ENCODE measurements around the gene KREMEN1.
A peak's percentile ranks its signal among the peaks of the same experiment; 100 is the strongest.

KREMEN1 gene

DNA sequence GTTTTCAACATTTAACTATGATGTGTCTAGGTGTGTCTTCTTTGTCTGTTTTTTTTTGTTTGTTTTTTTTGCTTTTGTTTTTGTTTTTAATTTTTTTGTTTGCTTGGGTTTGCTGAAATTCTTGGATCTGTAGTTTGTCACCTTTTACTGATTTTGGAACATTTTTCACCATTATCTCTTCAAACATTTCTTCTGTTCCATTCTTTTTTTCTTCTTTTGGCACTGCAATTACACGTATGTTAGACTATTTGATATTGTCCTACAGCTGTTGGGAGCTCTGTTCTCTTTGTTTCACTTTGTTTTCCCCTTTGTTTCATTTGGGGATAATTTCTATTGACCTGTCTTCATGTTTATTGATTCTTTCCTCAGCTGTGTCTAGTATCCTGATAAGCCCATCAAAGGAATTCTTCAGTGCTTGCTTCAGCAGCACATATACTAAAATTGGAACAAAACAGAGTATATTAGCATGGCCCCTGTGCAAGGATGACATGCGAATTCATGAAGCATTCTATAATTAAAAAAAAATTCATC is 60.8 kb downstream of the KREMEN1 start:
- DNase-seq (ENCODE audit: low spot score): no peak

DNA sequence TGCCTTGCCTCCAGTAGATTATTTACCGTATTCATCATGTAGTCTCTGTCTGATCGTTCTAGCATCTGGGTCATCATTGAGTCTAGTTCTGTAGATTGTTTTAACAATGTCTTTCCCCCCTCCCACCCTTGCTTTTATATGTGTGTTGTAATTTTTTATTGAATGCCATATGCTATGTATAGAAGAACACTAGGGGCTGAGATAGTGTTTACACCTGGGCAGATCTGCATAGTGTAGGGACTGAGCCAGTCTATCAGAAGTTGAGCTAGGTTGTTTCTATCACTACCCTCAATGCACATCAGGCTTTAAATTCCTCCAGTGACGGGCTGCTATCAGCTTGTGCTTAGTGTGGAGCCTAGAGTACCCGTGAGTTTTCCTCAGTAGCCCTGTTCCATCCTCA is 61.6 kb downstream of the KREMEN1 start:
- no peak for DNase-seq (ENCODE audit: low spot score)

DNA sequence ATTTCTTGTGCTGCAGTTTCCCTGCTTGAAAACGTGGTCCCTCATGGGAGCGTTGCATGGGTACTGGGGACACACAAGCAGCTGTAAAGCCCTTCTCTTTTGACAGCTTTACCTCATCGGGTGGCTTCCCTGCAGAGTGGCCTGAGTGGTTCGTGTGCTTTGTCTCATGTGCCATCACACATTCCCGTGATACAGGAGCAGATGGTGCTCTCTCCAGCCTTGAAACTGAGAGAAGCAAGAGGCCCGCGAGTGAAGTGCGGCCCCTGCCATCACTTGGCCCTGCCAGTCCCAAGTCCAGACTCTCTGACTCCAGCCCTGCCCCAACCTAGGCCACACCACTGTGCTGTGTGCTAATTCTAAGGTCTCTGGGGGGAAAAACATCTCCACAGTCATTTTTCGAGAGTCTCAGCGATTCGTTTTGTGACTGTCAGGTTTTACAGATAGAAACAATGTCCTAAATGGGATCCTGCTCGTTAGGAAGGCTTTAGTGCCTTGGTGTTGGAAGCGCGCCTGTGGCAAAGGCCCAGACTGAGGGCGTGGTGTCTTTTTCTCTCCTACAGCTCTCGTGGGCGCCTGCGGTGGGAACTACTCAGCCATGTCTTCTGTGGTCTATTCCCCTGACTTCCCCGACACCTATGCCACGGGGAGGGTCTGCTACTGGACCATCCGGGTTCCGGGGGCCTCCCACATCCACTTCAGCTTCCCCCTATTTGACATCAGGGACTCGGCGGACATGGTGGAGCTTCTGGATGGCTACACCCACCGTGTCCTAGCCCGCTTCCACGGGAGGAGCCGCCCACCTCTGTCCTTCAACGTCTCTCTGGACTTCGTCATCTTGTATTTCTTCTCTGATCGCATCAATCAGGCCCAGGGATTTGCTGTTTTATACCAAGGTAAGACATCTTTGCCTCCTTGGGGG is 64.2 kb downstream of the KREMEN1 start:
- DNase-seq (ENCODE audit: low spot score): no peak

DNA sequence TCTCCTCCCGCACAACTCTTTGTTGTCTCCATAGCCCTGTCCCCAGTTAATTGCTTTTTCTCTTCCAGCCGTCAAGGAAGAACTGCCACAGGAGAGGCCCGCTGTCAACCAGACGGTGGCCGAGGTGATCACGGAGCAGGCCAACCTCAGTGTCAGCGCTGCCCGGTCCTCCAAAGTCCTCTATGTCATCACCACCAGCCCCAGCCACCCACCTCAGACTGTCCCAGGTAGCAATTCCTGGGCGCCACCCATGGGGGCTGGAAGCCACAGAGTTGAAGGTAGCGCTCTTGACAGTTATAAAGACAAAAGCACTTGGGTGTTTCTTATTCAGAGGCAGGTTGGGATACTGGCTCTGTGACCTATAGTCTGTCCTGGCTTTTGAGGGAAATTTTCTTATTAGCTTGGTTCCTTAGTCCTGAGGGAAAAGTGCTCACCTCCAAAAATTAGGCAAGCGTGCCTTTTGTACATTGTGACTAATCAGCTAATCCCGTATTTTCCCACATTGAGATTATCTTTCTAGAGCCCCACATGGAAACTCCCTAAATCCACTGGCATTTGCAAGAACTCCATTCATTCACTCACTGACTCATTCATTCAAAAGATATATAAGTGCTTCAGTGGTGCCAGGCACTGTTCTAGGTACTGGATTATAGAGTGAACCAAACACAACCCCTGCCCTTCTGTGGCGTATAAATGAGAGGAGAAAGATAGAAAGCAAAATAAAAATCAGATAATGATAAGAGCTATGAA is 65.9 kb downstream of the KREMEN1 start:
- DNase-seq (ENCODE audit: low spot score): no peak

DNA sequence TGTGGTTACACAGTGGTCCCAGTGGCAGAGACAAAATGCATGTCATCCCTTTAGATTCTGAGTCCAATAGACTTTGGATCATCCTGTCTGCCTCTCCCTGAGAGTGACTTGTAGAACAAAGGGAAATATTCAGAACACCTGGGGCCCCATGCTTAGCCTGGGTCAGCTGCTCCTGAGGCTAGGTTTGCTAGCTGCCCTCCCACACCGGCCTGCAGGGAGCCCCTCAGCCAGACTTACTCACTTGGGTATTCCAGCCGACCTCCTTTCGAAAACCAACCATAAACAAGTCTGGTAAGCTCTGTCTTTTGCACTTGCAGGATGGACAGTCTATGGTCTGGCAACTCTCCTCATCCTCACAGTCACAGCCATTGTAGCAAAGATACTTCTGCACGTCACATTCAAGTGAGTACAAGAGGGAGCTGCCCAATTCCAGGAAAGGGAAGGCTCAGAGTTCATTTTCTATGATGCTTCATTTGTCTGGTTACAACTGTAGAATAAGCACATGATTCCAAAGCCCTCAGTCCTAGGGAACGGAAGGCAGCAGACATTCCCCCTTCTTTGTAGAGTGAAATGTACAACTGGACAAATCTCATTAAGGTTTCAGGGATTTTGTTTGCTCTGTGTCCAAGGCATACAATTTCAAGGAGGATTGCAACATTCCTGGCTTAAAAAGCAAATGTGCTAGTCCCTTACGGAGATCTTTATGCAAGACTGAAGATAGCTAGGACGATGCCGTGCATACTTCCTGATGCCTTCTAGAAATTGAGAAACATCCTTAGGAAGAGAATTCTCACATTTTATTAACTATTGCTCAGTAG is 67.3 kb downstream of the KREMEN1 start:
- DNase-seq (ENCODE audit: low spot score): no peak

DNA sequence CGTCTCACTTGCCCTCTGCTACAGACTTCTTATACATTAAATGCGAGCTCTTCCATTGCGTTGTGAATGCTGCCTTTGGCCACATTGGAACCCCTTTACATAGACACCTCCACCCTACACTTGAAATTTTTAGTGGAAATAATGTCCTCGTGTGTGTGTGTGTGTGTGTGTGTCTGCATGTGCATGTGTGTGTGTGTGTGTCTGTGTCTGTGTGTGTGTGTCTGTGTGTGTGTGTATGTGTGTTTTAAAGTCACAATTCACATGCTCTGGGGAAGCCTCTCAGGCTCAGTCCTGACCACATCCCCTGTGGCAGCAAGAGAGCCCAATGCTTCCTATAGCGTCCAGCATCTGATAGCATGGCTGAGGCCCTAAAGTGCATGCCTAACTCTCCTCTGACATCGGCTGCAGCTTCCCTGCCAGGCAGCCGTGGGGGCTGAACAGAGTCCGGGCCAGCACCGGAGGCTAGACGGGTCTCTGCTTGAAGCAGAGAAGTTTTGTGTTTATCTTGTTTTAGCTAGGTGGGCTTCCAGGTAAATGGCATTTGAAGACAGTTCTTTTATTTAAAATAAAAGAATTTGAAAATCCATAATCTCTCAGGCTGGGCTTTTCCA is 68.3 kb downstream of the KREMEN1 start:
- no peak for DNase-seq (ENCODE audit: low spot score)

DNA sequence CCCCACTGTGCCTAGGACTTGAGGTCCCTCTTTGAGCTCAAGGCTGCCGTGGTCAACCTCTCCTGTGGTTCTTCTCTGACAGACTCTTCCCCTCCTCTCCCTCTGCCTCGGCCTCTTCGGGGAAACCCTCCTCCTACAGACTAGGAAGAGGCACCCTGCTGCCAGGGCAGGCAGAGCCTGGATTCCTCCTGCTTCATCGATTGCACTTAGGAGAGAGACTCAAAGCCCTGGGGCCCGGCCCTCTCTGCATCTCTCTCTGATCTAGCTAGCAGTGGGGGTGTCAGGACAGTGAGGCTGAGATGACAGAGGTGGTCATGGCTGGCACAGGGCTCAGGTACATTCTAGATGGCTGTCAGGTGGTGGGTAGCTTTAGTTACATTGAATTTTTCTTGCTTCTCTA is 69.3 kb downstream of the KREMEN1 start:
- no peak for DNase-seq (ENCODE audit: low spot score)

DNA sequence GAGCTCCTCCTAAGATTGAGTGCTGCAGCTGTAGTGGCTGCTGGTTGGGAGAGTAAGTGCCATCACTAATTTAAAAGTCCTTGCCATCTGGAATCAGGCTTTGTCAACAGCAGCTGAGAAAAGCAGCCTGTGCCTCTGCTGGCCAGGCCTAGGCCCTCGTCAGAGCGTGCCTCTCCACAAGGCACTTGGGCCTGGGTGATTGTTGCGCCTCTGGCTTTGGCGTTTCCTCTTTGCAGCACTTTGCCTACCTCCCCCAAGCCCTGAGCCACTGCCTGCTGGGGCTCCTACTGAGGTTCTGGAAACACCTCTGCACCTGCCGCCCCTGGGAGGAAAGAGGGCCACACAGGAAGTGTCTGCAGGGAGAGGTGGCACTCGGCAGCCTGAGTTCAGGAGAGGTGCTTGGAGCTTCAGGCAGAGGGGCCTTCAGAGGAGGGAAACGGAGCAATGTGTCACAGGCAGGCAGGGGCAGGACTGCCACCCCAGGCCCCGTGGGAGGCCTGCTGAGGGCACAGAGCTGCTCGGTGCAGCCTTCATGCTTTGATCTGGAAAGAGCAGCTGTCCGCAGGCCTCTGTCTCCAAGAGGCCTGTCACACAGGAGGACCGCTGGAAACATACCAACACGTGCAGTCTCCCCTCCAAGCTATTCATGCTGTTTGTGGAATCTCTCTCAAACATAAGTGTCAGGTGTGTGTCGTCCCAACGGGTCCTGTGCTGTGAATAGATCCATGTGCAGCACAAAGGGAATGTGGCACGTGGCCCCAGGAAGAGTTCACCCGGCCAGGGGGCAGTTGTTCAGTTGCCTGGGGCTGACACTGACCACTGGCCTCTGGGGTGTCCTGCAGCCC is 71.3 kb downstream of the KREMEN1 start:
- DNase-seq (ENCODE audit: low spot score): no peak

DNA sequence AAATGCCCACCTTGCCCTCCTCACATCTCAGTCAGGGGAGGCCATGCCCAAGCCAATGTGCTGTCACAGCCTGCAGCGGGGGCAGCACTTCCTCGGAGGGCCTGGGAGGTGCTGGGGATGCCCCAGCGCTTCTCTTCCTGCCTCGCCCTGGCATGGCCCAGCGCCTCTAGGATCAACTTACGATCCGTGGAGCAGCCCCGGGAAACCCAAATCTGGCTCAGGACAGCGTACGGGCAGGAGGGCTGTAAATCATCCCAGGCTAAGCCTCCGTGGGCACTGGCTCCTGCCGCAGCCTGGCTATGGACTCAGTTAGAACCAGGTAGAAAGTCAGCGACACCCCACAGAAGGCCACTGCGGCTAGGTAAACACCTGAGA is 71.9 kb downstream of the KREMEN1 start:
- no peak for DNase-seq (ENCODE audit: low spot score)

DNA sequence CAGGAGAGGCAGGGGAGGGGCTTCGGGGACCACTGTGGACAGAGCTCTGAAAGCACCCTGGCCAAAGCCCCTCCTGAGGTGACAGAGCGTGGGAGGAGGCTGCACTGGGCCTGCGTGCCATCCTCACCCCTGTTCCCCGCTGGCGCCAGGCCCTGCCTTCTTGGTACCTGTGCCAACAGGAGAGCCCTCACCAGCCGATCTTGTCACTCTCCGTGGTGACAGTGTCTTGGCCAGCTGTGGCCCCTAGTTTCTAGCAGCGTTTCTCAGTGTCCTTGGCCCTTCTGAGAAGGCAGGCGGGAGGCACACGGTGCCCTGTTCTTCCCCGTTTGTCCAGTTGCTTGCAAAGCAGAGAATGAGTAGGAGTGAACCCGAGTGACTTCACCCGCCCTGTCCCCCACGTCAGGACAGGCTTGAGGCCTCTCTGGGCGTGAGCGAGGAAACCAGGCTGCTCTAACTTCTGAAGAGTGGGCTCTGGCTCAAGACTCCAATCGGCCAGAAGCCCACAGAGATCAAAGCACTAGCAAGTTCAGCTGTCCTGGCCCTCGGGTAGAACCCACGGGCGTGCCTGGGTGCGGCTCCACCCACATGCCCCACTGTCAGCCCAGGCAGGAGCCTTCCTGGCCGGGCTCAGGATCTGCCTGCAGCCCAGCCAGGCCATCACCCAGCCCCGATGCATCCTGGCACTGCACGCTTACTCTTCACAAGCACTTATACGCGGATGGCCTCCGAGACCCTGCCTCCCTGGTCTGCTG is 72.7 kb downstream of the KREMEN1 start:
- no peak for DNase-seq (ENCODE audit: low spot score)

- no peak for DNase-seq (ENCODE audit: low spot score)
Observed at GRCh38 chr22:29146091-29146560, 73.3 kb downstream of the KREMEN1 start.

DNA sequence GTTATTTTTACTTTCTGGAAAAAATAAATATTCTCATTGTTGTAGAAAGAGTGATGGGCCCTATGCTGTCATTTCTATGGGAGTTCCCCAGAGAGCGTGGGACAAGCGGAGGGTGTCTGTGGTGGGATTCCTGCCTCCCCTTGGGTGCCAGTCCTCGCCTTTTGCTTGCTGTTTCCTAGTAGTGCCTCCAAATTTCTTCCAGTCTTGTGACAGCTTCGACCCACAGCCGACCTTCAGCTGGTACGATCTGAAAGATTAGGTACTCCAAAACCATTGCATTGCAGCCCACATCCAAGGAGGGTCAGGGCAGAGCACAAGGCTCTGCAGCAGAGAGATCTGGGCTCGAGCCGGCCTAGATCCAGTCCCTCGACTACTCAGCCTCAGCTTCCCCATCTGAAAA is 73.9 kb downstream of the KREMEN1 start:
- no peak for DNase-seq (ENCODE audit: low spot score)

DNA sequence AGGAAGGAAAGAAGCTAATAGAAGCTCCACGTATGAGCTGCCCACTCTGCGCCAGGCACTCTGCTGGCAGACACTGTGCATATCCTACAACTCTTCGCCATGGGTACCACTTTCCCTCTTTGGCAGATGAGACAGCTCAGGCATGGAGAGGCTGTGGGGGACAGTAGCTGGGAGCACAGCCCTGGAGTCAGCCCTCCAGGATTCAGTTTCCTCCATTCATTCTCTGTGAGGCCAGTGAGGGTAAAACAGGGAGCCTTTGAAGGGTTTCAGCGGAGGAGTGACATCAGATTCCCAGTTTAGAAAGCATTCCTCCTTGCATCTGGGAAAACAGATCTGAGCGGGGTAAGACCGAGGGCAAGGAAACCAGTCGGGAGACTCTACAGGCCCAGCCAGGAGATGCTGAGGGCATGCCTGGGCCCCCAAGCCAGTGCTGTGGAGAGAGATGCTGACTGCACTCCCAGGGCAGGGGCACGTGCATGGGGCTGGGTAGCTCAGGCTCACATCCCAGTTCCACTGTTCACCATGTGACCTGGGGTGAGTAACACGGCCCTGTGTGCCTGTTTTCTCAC is 74.6 kb downstream of the KREMEN1 start:
- no peak for DNase-seq (ENCODE audit: low spot score)

DNA sequence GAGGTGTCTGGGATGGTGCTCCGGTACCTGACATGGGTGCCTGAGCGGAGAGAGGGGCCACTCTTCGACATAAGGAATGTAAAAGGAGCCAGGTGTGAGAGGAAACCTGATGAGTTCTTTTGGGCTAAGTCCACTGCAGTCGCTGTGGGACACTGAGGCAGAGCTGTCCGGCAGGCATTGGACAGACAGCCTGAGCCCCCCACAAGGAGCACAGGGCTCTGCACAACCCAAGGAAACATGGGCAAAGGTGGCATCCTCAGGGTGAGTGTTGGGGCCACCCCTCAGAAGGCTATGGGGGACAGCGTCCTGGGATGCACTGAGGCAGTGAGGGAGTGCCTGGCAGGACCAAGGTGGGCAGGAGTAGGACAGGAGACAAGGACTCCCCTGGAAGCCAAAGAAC is 75.2 kb downstream of the KREMEN1 start:
- no peak for DNase-seq (ENCODE audit: low spot score)

- no peak for DNase-seq (ENCODE audit: low spot score)
Observed at GRCh38 chr22:29148826-29149225, 76.0 kb downstream of the KREMEN1 start.

GRCh38 chr22:29149841-29150555 is 77.2 kb downstream of the KREMEN1 start:
- DNase-seq (ENCODE audit: low spot score): peak; percentile 97

GRCh38 chr22:29150701-29151100 is 77.9 kb downstream of the KREMEN1 start:
- no peak for DNase-seq (ENCODE audit: low spot score)

DNA sequence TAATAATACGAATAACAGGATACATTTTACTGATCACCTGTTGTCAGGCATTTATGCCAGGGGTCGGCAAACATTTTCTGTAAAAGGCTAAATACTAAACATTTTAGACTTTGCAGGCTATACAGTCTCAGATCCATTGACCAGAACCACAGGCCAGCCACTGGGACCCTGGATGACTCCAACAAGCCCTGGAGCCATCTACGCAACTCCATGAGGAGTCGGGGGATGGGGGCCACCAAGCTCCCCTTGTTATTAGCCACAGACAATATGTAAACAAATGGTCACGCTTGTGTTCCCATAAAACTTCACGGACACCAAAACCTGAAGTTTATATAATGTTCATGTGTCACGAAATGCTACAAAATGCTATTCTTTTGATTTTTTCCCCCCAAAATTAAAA is 78.5 kb downstream of the KREMEN1 start:
- no peak for DNase-seq (ENCODE audit: low spot score)

All from COLO829 (cell line).